Osteoblast (primary cell): ENCODE data around the gene ADGRB3. TPM values are rescaled to one million over a fixed set of nuclear protein-coding genes. Genes with fewer than 3 reads are reported as not detected.
"Not testable (repeated sequence)": the region's sequence is repeated elsewhere in the genome, so short reads cannot be mapped to it uniquely, and the experiment has no call there.

Source experiments
- DNase-seq: peaks from one replicate; pipeline ENCODE4 v3.0.0; 2011; ENCODE audit warnings: low spot score, mixed read lengths; ENCODE audit not compliant: insufficient read length; ENCODE audit errors: missing footprints
- H2AFZ ChIP-seq: 2 replicates; pipeline ENCODE4 v1.6.0; 2011; ENCODE audit warnings: mild to moderate bottlenecking, low read length
- H3K27ac ChIP-seq: 2 replicates; pipeline ENCODE4 v1.5.1; 2011; ENCODE audit warnings: mild to moderate bottlenecking, low read depth, low read length, moderate library complexity
- H3K27me3 ChIP-seq: 2 replicates; pipeline ENCODE4 v1.6.0; 2012; ENCODE audit warnings: mild to moderate bottlenecking, control low read depth, inconsistent platforms, low read length, moderate library complexity; ENCODE audit not compliant: insufficient read depth
- H3K36me3 ChIP-seq: 2 replicates; pipeline ENCODE4 v1.5.1; 2011; ENCODE audit warnings: mild to moderate bottlenecking, low read length, control low read depth, moderate library complexity; ENCODE audit not compliant: insufficient read depth
- H3K4me1 ChIP-seq: 2 replicates; pipeline ENCODE4 v1.5.1; 2011; ENCODE audit warnings: mild to moderate bottlenecking, low read length, control low read depth, moderate library complexity; ENCODE audit not compliant: insufficient read depth
- H3K4me2 ChIP-seq: 2 replicates; pipeline ENCODE4 v1.6.0; 2011; ENCODE audit warnings: mild to moderate bottlenecking, low read length; ENCODE audit not compliant: insufficient read depth
- H3K4me3 ChIP-seq: fragments of 200-600 bp; sonication (generic); 3 replicates; pipeline ENCODE4 v1.5.1; 2012; ENCODE audit warnings: mild to moderate bottlenecking, low read length, inconsistent platforms; ENCODE audit not compliant: insufficient read depth
- H3K79me2 ChIP-seq: 2 replicates; pipeline ENCODE4 v1.6.0; 2012; ENCODE audit warnings: mild to moderate bottlenecking, low read length, control low read depth, inconsistent platforms; ENCODE audit not compliant: insufficient read depth
- H3K9me3 ChIP-seq: 2 replicates; pipeline ENCODE4 v1.5.1; 2011; ENCODE audit warnings: low read depth, low read length, control low read depth
- H4K20me1 ChIP-seq: 2 replicates; pipeline ENCODE4 v1.6.0; 2012; ENCODE audit warnings: mild to moderate bottlenecking, low read length, control low read depth; ENCODE audit not compliant: insufficient read depth
- total RNA-seq: library from RNA; depleted of rRNA; stranded (reverse); fragments of >200 nt; gene quantifications from 2 replicates; pipeline ENCODE4 v1.2.3, GENCODE V29; 2012
- TF ChIP-seq, protein P1 (sequence below): IDR thresholded peaks from 2 replicates; pipeline ENCODE4 v1.5.1; 2011; ENCODE audit warnings: mild to moderate bottlenecking, low read depth, low read length, moderate library complexity; ENCODE audit errors: extremely low read depth

Gene ADGRB3
- total RNA-seq, 1 donor = not detected

DNA sequence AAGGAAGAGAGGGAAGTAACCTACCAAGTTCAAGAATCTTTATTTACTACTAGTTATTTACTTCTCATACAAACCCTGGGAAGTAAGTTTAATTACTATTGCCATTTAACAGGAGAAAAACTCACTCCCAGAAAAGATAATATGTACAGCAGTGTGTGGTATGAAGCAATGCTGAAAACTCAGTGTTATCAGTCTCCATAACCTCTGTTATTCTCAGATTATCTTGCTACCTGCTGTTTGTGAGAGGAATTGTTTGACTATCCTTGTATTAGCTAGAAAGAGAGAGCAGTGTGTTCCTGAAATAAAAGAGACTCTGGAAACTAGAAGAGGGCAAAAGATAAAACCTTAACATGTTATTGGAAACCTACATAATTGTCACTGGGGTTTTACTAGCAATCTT, 38.2 kb downstream of the ADGRB3 start:
- Histone ChIP-seq H3K9me3 (no peaks in the 10 kb centered on the region), H3K4me2 (no peak overlapping the region), H3K27ac (no peak overlapping the region), H3K4me3 (no peak overlapping the region), H3K27me3 (no peaks in the 10 kb centered on the region), H4K20me1 (no peaks in the 10 kb centered on the region), H3K79me2 (no peaks in the 10 kb centered on the region), H3K36me3 (no peaks in the 10 kb centered on the region), H2AFZ (no peak overlapping the region), H3K4me1 (no peaks in the 10 kb centered on the region)
- TF ChIP-seq, protein P1, sequence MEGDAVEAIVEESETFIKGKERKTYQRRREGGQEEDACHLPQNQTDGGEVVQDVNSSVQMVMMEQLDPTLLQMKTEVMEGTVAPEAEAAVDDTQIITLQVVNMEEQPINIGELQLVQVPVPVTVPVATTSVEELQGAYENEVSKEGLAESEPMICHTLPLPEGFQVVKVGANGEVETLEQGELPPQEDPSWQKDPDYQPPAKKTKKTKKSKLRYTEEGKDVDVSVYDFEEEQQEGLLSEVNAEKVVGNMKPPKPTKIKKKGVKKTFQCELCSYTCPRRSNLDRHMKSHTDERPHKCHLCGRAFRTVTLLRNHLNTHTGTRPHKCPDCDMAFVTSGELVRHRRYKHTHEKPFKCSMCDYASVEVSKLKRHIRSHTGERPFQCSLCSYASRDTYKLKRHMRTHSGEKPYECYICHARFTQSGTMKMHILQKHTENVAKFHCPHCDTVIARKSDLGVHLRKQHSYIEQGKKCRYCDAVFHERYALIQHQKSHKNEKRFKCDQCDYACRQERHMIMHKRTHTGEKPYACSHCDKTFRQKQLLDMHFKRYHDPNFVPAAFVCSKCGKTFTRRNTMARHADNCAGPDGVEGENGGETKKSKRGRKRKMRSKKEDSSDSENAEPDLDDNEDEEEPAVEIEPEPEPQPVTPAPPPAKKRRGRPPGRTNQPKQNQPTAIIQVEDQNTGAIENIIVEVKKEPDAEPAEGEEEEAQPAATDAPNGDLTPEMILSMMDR = no peak
- no peak for DNase-seq

DNA sequence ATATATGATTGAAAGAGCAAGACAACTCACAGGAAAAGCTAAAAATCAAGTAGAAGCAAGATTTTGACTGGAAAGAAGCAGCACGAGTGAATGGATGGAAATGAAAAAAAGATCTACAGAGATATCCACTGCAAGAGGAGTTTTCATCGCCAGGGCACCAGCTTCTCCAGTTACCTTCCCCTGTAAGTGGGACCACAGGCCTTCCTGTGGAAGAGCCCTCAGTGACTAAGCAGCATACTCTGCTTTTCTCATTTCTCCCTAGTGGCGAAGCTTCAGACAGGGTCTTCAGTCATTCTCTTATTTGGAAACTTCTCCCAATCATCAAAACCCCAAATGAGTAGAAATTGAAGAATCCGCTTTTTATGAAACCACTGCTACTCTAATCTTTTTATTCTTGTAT, 40.5 kb downstream of the ADGRB3 start:
- no peak for DNase-seq
- Histone ChIP-seq H4K20me1 (no peaks in the 10 kb centered on the region), H3K4me3 (no peak overlapping the region), H3K9me3 (no peaks in the 10 kb centered on the region), H3K27me3 (no peaks in the 10 kb centered on the region), H3K79me2 (no peaks in the 10 kb centered on the region), H3K4me2 (no peak overlapping the region), H3K4me1 (no peaks in the 10 kb centered on the region), H3K27ac (no peak overlapping the region), H2AFZ (no peak overlapping the region), H3K36me3 (no peaks in the 10 kb centered on the region)
- TF ChIP-seq, protein P1 = no peak

DNA sequence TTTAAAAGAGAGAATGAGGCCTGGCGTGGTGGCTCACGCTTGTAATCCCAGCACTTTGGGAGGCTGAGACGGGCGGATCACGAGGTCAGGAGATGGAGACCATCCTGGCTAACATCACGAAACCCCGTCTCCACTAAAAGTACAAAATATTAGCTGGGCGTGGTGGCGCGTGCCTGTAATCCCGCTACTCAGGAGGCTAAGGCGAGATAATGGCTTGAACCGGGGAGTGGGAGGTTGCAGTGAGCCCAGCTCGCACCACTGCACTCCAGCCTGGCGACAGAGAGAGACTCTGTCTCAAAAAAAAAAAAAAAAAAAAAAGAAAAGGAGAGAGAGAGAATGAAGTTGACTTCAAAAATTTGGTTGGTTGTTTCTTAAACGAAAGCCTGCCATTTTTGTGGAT, 41.0 kb downstream of the ADGRB3 start:
- H3K79me2 ChIP-seq, H3K9me3 ChIP-seq, H3K36me3 ChIP-seq, H3K4me2 ChIP-seq, H3K4me3 ChIP-seq, H3K27ac ChIP-seq, H4K20me1 ChIP-seq, H3K27me3 ChIP-seq, H2AFZ ChIP-seq, DNase-seq, H3K4me1 ChIP-seq: not testable (repeated sequence)

DNA sequence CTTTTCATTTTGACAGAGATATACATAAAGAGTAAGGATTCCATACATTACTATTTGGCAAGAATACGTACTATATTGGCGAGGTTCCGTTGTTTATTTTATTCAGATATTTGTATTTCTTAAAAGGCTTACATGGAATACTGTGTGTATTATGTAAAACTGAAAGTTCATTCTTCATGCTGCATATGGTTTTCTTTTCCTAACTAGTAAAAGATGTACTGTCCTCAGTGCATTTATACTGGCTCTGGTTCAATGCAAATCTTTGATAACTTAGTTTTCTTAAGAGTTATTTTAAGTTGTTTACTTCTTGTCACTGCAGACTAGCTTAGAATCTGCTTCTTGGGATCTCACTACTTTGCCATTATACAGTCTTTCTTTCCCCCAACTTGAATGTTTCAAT, 42.0 kb downstream of the ADGRB3 start:
- H3K4me2 ChIP-seq = no peak overlapping the region
- H3K27me3 ChIP-seq = no peaks in the 10 kb centered on the region
- H3K36me3 ChIP-seq = no peaks in the 10 kb centered on the region
- TF ChIP-seq, protein P1 = no peak
- H3K4me3 ChIP-seq = no peak overlapping the region
- DNase-seq = no peak
- H3K27ac ChIP-seq = no peak overlapping the region
- H2AFZ ChIP-seq = no peak overlapping the region
- H3K79me2 ChIP-seq = no peaks in the 10 kb centered on the region
- H3K9me3 ChIP-seq = no peaks in the 10 kb centered on the region
- H3K4me1 ChIP-seq = no peaks in the 10 kb centered on the region
- H4K20me1 ChIP-seq = no peaks in the 10 kb centered on the region
